T-cell (primary cell): ENCODE measurements around the gene ALX4. TPM values are rescaled to one million over a fixed set of nuclear protein-coding genes. Genes with fewer than 3 reads are reported as not detected.

ENCODE experiments used
- ATAC-seq, 4 experiments: fragments of 200-7000 bp in 3 of 4; fragments of 150-1000 bp in 1 of 4; cut with Tn5 transposase; replicated peaks in 1 of 4; 1 replicate in 3 of 4; 2 replicates in 1 of 4; pipeline ENCODE4 v1.10.0; 2021; ENCODE audit warnings: moderate library complexity in 3 of 4, mild to moderate bottlenecking in 2 of 4, moderate number of reproducible peaks in 1 of 4
- CTCF ChIA-PET, 2 donors: fragments of 300-600 bp; sonication (Branson Sonifier 250); formaldehyde crosslinking; loops; one replicate each; lab custom pipeline; 2022; ENCODE audit warnings: antibody characterized with exemption in 2 of 2; lab: Charles Lee
- POLR2A ChIA-PET, 2 donors: fragments of 300-600 bp; sonication (Branson Sonifier 250); formaldehyde crosslinking; loops; one replicate each; lab custom pipeline; 2022; ENCODE audit warnings: antibody characterized with exemption in 2 of 2; lab: Charles Lee
- DNase-seq, 35 experiments: peaks; one replicate each; pipeline versions ENCODE4 v3.0.0 to v3.0.0-alpha.2; 2013 to 2023
- H3K27ac ChIP-seq: one replicate; pipeline ENCODE4 v1.5.1; 2013; ENCODE audit warnings: low read length
- H3K27me3 ChIP-seq, 2 experiments: replicated peaks in 1 of 2; 1 replicate in 1 of 2; 2 replicates in 1 of 2; pipeline versions ENCODE4 v1.6.1 to v1.7.0; 2013; ENCODE audit warnings: low read length in 1 of 2, mixed read lengths in 1 of 2; ENCODE audit not compliant: control insufficient read depth in 2 of 2, insufficient read depth in 2 of 2; ENCODE audit errors: extremely low read depth in 1 of 2
- H3K36me3 ChIP-seq, 2 donors: 1 replicate in 1 of 2; 2 replicates in 1 of 2; pipeline versions ENCODE4 v1.6.1 to v1.7.0; 2013; ENCODE audit warnings: low read length in 1 of 2; ENCODE audit not compliant: control insufficient read depth in 2 of 2, insufficient read depth in 1 of 2; ENCODE audit errors: extremely low read depth in 1 of 2
- H3K4me1 ChIP-seq, 2 experiments: 1 replicate in 1 of 2; 2 replicates in 1 of 2; pipeline versions ENCODE4 v1.6.1 to v1.7.0; 2013; ENCODE audit warnings: low read length in 2 of 2, mixed read lengths in 1 of 2; ENCODE audit not compliant: insufficient read depth in 2 of 2, control insufficient read depth in 1 of 2; ENCODE audit errors: extremely low read depth in 1 of 2
- H3K4me3 ChIP-seq, 2 donors: 1 replicate in 1 of 2; 2 replicates in 1 of 2; pipeline versions ENCODE4 v1.5.1 to v1.7.0; 2013; ENCODE audit warnings: mild to moderate bottlenecking in 2 of 2, low read length in 1 of 2, moderate library complexity in 1 of 2; ENCODE audit not compliant: control insufficient read depth in 1 of 2; ENCODE audit errors: extremely low read depth in 1 of 2
- H3K9me3 ChIP-seq: 2 replicates; pipeline ENCODE4 v1.7.0; 2013
- H3K27ac Mint-ChIP-seq, 2 donors: one replicate each; pipeline ENCODE4 v1.8.0; 2020 to 2021; ENCODE audit warnings: mild to moderate bottlenecking in 2 of 2, mixed read lengths in 2 of 2
- H3K27me3 Mint-ChIP-seq, 2 donors: one replicate each; pipeline ENCODE4 v1.8.0; 2021 to 2022; ENCODE audit warnings: mixed read lengths in 2 of 2
- H3K36me3 Mint-ChIP-seq: one replicate; pipeline ENCODE4 v1.8.0; 2021; ENCODE audit warnings: mixed read lengths
- H3K4me1 Mint-ChIP-seq, 3 donors: one replicate each; pipeline ENCODE4 v1.8.0; 2020 to 2022; ENCODE audit warnings: mixed read lengths in 3 of 3, mild to moderate bottlenecking in 1 of 3
- H3K4me3 Mint-ChIP-seq, 3 donors: one replicate each; pipeline ENCODE4 v1.8.0; 2020 to 2022; ENCODE audit warnings: mild to moderate bottlenecking in 3 of 3, mixed read lengths in 3 of 3, moderate library complexity in 3 of 3
- H3K9me3 Mint-ChIP-seq, 3 donors: one replicate each; pipeline ENCODE4 v1.8.0; 2020 to 2022; ENCODE audit warnings: mixed read lengths in 3 of 3
- WGBS: methylation state at CpG from one replicate; pipeline ENCODE4 v1.1.5; 2013; ENCODE audit warnings: missing lambda C conversion rate; ENCODE audit not compliant: insufficient coverage; 5-methylcytosine and 5-hydroxymethylcytosine counted together
- total RNA-seq, 35 experiments: library from RNA in 6 of 35; stranded (reverse) in 6 of 35; fragments of 120-200 nt in 1 of 35; gene quantifications; one replicate each; pipeline versions ENCODE4 v1.2.1 to v1.2.4 and lab custom pipeline; 2013 to 2026

The ALX4 gene
- total RNA-seq, 5 donors from 2014 or later (not counting 1 experiment from before 2014, with no cell fraction given): not detected

DNA sequence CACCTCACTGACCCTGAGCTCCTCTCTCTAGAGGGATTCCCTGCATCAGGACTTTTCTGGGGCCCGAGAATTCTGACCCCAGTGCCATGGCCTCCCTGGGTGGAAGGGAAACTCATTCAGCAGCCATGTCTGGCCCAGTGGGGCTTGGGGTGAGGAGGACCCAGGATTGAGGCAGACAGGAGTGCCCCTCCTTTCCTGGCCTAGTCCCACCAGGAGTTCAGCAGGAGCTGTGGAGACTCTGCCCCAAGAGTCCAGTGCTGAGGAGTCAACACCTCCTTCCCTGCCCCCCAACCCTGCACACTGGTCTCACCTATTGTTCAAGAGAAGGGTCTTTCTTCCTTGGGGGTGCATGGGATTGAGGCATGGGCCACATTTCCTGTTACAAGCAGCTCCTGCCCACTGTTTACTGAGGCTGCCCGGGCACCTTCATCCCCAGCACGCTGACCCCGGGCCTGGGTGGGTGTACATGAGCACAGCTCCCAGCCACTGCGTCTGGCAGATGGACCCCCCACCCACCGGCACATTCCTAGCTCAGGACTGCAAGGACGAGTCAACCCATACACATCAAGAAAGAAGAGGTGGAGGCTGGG lies 33.9 kb downstream of the ALX4 start:
- peaks cover 0 to 1% of the 10 kb centered on the region in 2 donors for H3K27me3 Mint-ChIP-seq
- no peak overlapping the region for H3K4me3 Mint-ChIP-seq
- no peaks in the 10 kb centered on the region for H3K4me1 Mint-ChIP-seq
- ChIA-PET CTCF (no interaction called here), POLR2A (no interaction called here)
- Histone ChIP-seq H3K4me1 (no peaks in the 10 kb centered on the region), H3K27ac (no peak overlapping the region), H3K9me3 (no peaks in the 10 kb centered on the region), H3K4me3 (no peak overlapping the region), H3K27me3 (peaks cover 0 to 17% of the 10 kb centered on the region in 2 experiments), H3K36me3 (no peaks in the 10 kb centered on the region)
- H3K27ac Mint-ChIP-seq: no peak overlapping the region
- no CpG with 5 or more reads among the region's 7 CpGs for WGBS
- no peaks in the 10 kb centered on the region for H3K36me3 Mint-ChIP-seq
- ATAC-seq (no peak), DNase-seq (no peak)
- no peaks in the 10 kb centered on the region for H3K9me3 Mint-ChIP-seq

DNA sequence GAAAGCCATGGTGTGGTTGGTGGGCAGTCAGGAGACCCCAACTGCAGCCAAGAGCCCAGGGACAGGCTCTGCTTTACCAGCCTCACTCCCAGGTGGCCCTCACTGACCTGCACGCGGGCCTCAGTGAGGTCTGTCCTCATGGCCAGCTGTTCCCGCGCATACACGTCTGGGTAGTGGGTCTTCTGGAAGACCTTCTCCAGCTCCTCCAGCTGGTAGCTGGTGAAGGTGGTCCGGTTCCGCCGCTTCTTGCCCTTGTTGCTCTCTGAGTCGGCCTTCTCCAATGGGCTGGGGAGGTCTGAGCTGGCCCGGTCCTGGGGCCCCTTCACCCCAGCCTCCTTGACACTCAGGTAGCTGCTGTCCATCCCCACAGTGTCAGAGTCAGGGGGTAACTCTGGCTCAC lies 34.7 kb downstream of the ALX4 start:
- no peaks in the 10 kb centered on the region for H3K27me3 Mint-ChIP-seq
- DNase-seq (no peak), ATAC-seq (no peak)
- CTCF ChIA-PET: no interaction called here
- Histone ChIP-seq H3K4me1 (no peaks in the 10 kb centered on the region), H3K27me3 (peaks cover 0 to 23% of the 10 kb centered on the region in 2 experiments), H3K9me3 (no peaks in the 10 kb centered on the region), H3K4me3 (no peak overlapping the region), H3K27ac (no peak overlapping the region), H3K36me3 (no peaks in the 10 kb centered on the region)
- WGBS: 100% methylated on average over 2 of the region's 10 CpGs
- H3K4me1 Mint-ChIP-seq: no peaks in the 10 kb centered on the region
- H3K27ac Mint-ChIP-seq: no peak overlapping the region
- H3K36me3 Mint-ChIP-seq: no peaks in the 10 kb centered on the region
- no peak overlapping the region for H3K4me3 Mint-ChIP-seq
- POLR2A ChIA-PET: no interaction called here
- no peaks in the 10 kb centered on the region for H3K9me3 Mint-ChIP-seq

DNA sequence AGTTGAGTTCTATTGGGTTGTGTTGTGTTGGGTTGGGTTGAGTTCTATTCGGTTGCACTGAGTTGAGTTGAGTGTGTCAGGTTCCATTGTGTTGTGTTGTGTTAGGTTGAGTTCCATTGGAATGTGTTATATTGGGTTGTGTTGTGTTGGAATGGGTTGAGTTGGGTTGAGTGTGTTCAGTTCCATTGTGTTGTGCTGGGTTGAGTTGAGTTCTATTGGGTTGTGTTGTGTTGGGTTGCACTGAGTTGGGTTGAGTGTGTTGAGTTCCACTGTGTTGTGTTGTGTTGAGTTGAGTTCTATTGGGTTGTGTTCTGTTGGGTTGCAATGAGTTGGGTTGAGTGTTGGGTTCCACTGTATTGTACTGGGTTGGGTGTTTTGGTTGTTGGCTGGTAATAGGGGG lies 35.5 kb downstream of the ALX4 start:
- DNase-seq (no peak), ATAC-seq (no peak)
- H3K9me3 ChIP-seq: no peaks in the 10 kb centered on the region
- no peaks in the 10 kb centered on the region for H3K4me1 ChIP-seq
- POLR2A ChIA-PET: no interaction called here
- Mint-ChIP-seq H3K36me3 (no peaks in the 10 kb centered on the region), H3K27ac (no peak overlapping the region), H3K4me1 (no peaks in the 10 kb centered on the region), H3K27me3 (no peaks in the 10 kb centered on the region), H3K4me3 (no peak overlapping the region), H3K9me3 (no peaks in the 10 kb centered on the region)
- CTCF ChIA-PET: no interaction called here
- H3K27ac ChIP-seq: no peak overlapping the region
- H3K36me3 ChIP-seq: no peaks in the 10 kb centered on the region
- H3K27me3 ChIP-seq: peaks cover 0 to 23% of the 10 kb centered on the region in 2 experiments
- no peak overlapping the region for H3K4me3 ChIP-seq
- 100% methylated on average over 1 of the region's 1 CpG for WGBS

DNA sequence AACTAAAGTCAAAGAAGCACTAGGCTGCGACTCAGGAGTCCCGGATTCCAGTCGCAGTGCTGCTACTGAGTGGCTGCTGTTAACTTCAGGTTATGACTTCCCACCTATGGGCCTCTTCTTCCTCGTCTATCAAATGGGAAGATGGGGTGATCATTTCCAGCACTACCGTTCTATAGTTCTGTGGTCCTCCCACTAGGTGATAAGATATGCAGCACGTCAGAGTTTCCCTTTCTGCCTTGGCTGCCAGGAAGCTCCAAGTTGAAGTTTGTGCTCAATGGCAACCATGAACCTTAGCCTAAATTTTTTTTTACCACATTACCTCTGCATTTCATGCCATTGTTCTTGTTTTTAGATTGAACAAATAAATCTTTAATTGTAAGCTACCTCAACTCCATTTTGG lies 38.7 kb downstream of the ALX4 start:
- DNase-seq (no peak), ATAC-seq (no peak)
- no peaks in the 10 kb centered on the region for H3K9me3 ChIP-seq
- Mint-ChIP-seq H3K4me3 (no peak overlapping the region), H3K27me3 (peaks cover 0 to 1% of the 10 kb centered on the region in 2 donors), H3K36me3 (no peaks in the 10 kb centered on the region), H3K9me3 (no peaks in the 10 kb centered on the region), H3K4me1 (no peaks in the 10 kb centered on the region), H3K27ac (no peak overlapping the region)
- CTCF ChIA-PET: no interaction called here
- H3K27me3 ChIP-seq: peaks cover 0 to 21% of the 10 kb centered on the region in 2 experiments
- H3K4me1 ChIP-seq: no peaks in the 10 kb centered on the region
- no peaks in the 10 kb centered on the region for H3K36me3 ChIP-seq
- no peak overlapping the region for H3K27ac ChIP-seq
- WGBS: 86% methylated on average over 6 of the region's 6 CpGs
- POLR2A ChIA-PET: no interaction called here
- no peak overlapping the region for H3K4me3 ChIP-seq

DNA sequence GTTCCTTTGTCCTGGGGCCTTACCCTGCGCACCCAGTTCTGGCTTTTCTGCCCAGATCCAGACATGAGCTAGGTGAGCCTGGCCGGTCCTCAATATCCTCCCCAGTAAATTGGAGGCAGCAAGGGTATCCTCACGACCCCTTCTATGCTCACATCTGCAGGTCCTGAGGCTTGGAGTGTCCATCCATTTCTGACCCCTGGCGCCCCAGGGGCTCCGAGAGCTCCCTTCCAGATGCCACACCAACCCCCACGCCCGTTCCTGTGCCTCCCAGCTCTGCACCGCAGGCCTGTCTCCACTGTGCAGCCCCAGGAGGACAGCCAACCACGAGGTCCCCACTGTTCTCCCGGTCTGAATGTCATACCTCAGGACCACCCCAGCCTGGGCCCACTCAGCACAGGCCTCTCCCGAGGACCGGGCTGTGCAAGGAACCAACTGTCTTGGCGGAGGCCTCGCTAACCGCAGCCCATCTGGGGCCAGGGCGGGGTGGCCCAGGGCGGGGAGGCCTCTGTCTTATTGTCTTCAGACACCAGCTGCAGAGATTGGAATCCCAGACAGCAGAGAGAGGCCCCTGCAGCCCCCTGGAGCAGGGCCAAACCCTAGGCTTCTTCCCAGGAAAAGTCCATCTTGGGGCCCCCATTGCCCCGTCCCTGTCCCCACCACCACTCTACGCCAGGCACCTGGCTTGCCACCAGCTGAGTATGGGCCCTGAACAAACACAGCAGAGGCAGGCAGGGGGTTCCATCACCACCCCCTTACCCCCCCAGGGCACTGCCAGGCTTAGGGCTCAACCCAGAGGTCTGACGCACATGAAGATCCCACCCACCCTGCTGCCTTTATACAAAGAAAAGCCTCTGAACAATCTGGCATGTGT lies 39.3 kb downstream of the ALX4 start:
- ChIA-PET POLR2A (no interaction called here), CTCF (no interaction called here)
- Mint-ChIP-seq H3K9me3 (no peaks in the 10 kb centered on the region), H3K36me3 (no peaks in the 10 kb centered on the region), H3K27me3 (peaks cover 0 to 1% of the 10 kb centered on the region in 2 donors), H3K4me3 (no peak overlapping the region), H3K27ac (no peak overlapping the region), H3K4me1 (no peaks in the 10 kb centered on the region)
- no peak for DNase-seq
- WGBS: 85% methylated on average over 17 of the region's 20 CpGs
- no peaks in the 10 kb centered on the region for H3K4me1 ChIP-seq
- peaks cover 0 to 21% of the 10 kb centered on the region in 2 experiments for H3K27me3 ChIP-seq
- H3K36me3 ChIP-seq: no peaks in the 10 kb centered on the region
- H3K27ac ChIP-seq: no peak overlapping the region
- H3K9me3 ChIP-seq: no peaks in the 10 kb centered on the region
- no peak overlapping the region for H3K4me3 ChIP-seq
- no peak for ATAC-seq

DNA sequence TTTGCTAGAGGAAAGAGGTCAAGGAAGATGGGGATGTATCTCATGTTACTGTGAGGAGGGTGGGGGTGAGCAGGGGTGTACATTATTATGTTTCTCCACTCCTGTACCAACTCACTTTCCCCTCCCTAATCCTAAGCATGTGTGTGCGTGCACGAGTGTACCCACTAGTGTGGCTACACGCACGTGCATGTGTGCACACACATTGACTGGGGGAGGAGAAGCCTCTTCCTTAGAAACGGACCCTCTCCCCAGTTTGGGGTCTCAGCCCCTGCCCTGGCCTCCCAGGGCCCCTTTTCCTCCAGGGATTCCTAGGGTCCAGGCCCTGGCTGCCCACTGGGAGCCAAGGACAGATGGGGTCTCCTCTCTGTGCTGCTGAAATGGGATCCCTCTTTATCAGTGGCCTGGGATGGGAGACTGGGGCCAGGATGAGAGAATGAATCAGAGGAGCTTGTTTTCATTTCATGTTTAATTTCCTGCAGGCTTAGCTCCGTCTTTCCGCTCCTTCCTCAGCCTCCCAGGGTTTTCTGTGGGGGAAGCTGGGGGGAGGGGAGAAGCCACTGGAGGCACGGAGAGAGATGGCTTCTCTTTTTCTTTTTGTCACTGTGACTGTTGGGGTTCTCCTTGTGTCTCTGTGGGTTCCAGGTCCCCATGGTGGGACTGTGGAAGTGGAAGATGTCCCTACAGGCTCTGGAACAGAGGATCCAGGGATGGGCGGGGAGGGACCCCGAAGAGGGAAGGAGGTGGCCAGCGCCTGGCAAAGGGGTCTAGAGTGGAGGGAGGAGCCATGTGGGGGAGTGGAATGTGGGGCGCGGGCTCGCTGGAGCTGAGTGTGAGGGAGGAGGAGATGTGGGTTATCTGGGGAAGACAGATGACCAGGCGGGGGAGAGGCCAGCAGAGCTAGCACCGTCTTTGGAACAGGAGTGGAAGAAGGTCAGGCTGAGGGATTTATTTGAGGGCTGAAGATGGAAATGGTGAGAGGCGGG lies 40.3 kb downstream of the ALX4 start:
- H3K4me1 Mint-ChIP-seq: no peaks in the 10 kb centered on the region
- no peaks in the 10 kb centered on the region for H3K36me3 ChIP-seq
- WGBS: 84% methylated on average over 8 of the region's 17 CpGs
- H3K4me3 Mint-ChIP-seq: no peak overlapping the region
- DNase-seq (no peak), ATAC-seq (no peak)
- peaks cover 0 to 1% of the 10 kb centered on the region in 2 donors for H3K27me3 Mint-ChIP-seq
- H3K27ac ChIP-seq: no peak overlapping the region
- no peak overlapping the region for H3K27ac Mint-ChIP-seq
- no peaks in the 10 kb centered on the region for H3K4me1 ChIP-seq
- H3K36me3 Mint-ChIP-seq: no peaks in the 10 kb centered on the region
- ChIA-PET CTCF (no interaction called here), POLR2A (interaction anchor here in 1 of 2 donors (0.5 kb wide), 1 partner anchor 846 kb away, joined by 4 read pairs; no protein-coding TSS in a partner anchor)
- H3K9me3 ChIP-seq: no peaks in the 10 kb centered on the region
- H3K27me3 ChIP-seq: peaks cover 0 to 19% of the 10 kb centered on the region in 2 experiments
- H3K9me3 Mint-ChIP-seq: no peaks in the 10 kb centered on the region
- no peak overlapping the region for H3K4me3 ChIP-seq
